ENCODE measurements around the gene CAPN2.

Gene CAPN2

DNA sequence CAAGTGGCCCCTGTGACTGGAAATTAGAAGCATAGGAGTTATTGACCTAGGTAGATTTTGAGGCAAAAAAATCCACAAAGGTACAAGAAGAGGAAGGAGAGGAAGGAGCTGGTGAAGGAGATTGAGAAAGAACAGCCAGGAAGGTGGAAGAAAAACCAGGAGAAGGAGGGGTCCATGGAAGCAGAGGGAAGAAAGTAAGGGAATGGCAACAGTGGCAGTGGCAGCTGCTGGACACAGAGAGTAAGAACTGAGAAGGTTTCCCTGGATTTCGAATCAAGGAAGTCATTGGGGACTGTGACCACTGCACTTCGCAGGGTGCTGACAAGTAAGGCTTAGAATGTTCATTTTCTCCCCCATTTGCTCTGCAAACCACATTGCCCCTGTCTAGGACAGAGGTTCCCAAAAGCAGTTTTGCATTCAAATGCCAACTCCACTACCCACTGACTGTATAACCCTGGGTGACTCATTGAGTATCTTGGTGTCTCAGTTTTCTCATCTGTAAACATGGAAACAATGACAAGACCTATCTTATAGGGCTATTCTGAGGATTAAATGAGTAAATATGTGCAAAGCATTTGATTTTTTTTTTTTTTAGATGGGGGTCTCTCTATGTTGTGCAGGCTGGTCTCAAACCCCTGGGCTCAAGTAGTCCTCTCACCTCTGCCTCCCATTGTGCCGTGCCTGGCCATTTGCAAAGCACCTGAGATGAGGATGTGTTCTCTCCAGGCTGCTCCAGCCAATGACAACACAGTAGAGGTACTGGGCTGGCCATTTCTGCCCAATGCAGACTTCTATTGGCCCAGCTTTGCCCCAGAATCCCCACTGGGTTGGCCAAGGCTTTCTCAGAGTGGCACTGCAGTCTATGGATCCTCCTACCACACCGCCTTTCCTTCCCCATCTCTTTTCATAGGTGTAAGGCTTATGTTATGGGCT is 9.3 kb upstream of the CAPN2 start:
- no peak for DNase-seq

DNA sequence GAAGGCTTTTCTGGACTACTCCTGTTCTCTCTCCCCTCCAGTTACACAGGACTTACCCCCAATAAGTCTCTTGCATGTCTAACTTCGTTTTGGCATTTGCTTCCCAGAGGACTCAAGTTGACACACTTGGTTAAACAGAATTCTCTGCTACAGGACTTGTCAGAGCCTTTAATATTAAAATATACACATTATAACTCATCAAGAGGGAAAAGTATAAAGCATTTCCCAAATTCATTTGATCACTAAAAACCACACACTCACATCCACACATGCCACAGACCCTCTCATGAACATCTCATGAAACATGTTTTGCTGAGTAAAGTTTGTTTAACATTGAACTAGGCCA is 8.7 kb upstream of the CAPN2 start:
- DNase-seq = no peak

DNA sequence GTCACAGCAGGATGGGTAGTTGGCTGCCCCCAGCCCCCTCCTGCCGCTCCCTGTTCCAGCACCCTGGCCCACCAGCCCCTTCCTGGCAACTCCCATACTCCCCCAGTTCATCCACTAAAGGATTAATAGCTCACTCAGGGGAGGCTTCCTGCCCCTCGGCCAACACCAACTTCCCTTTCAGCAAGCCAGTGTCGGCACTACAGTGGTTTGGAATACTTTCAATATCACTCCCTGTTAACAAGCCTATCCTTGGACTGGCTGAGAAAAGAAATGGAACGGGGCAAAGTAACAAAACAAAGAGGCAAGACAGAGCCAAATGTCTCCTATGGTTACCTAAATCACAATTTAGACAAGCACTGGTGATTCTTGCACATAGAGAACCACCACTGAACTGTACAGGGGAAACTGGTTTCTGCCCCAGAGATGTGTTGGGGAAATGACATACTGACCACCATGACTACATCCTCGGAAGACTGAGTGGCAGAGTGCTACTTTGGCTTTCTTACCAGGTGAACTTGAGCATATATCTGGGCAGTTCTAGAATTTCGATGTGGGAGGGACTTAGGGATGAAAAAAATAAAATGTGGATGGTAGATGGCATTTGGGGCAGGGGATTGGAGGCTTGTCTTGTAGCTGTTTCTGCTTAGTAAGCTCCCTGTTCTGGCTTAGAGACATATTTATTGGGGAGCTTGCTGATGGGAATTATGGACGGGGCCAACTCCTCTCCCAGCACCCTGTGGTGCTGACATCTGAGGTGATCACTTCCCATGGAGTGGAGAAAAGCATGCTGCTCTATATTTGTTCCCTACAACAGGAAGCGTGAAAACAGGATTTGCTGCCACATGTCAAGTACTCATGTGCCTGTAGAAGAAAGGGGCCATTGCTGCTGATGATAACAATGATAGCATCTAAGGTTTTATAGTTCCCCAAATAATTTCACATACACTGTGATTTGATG is 7.1 kb upstream of the CAPN2 start:
- no peak for DNase-seq

DNA sequence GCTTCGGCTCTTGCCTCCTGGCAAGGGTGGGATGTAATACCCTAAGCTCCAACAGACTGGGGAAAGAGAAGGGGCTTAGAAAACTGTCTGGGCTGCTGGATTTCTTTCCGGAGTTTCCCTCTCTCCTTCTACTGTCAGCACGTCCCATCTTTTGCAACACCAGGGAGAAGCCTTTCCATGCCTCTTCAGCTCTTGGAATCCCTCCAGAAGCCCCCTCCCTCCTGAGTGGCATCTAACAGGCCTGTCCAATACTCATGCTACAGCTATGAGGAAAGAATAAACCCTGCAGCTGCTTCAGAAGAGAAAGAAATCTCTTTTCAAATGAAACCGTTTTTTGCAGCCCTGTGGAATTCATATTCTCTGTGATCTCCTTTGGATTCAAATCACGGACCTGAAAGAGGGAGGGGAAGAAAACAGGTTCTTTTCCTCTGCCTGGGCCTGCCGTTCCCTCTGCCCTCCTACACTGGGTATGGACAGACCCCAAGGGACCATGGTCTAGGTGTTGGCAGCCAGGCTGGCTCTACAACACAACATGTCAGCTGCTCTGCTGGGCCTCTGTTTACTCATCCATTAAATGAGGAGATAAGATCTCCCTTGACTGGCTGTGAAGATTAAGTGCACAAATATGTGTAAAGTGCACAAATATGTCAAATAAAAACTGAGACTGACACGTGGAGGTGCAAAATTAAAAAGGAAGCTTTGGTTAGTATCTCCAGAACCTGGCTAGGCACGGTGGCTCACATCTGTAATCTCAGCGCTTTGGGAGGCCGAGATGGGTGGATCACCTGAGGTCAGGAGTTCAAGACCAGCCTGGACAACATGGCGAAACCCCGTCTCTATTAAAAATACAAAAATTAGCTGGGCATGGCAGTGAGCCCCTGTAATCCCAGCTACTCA is 6.0 kb upstream of the CAPN2 start:
- DNase-seq = no peak

DNA sequence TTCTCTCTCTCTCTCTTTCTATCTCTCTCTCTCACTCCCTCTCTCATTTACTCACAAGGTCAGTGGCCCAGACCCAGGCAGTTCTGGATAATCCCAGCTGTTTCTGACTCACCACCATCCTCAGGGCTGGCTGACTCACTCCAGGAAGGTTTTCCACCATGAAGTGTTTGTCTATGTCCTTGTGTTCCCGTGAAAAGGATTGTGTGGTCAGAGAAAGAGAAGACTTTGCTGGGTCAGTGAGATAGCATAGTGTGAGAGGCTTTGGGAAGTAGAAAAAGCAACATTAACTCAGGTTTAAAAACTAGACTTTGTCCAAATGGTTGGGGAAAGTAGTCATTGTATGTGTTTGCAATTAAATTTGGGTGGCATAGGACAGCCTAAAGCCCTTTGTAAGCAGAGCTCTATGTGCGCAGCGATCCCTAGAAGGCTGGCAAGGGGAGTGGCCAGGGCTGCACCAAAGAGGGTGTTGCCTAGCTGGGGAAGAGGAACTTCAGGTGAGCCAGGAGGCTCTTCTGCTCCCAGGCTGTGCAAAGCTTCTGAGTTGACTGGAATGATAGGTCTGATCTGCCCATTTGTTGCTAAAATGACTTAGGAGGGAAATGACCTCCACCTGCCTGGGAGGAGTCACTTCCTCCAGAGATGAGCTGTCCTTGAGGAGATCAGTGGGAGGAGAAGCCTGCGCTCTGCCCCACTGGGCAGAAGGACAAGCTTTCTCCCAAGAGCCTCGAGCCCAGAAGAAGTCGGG is 4.9 kb upstream of the CAPN2 start:
- no peak for DNase-seq

DNA sequence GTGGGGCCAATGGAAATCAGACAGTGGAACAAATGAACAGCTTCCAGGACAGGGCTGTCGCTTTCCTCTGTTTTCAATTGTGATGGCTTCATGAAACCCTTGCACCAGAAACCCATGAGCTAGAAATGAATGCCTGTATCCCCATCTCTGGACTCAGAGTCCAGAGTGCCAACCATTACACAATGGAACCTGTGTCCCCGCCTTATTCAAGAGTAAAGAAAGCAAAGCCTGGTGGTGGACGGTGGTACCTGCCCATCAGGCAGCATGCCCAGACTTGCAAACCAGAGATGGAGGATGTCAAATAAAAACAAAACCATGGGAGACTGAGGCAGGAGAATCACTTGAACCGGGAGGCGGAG is 4.4 kb upstream of the CAPN2 start:
- no peak for DNase-seq

DNA sequence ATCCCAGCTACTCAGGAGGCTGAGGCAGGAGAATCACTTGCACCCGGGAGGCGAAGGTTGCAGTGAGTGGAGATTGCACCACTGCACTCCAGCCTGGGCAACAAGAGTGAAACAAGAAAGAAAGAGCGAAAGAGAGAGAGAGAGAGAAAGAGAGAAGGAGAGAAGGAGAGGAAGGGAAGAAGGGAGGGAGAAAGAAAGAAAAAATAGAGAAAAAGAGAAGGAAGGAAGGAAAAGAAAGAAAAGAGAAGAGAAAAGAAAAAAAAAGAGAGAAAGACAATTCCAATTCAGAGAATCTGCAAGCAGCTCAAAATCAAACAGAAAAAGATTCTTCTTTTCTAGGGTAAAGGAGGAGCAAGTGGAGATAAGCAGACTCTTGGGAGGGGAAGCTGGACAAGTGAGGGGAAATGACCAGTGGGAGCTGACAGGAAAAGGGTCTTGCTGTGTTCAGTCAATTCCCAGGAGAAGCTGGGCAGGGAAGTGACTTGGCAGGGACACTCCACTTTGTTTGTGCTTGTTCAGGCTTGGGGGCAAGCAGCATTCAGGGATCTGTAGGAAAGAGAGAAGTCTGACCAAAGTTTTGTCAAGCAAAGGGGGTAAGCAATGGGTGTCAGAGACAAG is 3.6 kb upstream of the CAPN2 start:
- no peak for DNase-seq

DNA sequence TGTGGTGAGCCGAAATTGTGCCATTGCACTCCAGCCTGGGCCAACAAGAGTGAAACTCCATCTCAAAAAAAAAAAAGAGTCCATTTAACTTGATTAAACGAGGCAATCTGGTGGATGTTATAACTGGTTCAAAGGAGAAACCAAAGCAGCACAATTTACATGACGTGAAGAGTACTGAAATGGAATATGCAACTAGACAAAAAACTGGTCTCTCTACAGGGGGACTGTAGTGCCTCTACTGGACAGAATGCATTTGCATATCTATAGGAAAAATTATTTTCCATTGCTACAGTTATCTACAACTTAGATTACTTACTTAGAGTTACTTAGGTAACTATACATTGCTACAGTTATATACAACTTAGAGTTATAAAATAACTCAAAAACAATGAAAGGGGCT is 2.7 kb upstream of the CAPN2 start:
- no peak for DNase-seq

DNA sequence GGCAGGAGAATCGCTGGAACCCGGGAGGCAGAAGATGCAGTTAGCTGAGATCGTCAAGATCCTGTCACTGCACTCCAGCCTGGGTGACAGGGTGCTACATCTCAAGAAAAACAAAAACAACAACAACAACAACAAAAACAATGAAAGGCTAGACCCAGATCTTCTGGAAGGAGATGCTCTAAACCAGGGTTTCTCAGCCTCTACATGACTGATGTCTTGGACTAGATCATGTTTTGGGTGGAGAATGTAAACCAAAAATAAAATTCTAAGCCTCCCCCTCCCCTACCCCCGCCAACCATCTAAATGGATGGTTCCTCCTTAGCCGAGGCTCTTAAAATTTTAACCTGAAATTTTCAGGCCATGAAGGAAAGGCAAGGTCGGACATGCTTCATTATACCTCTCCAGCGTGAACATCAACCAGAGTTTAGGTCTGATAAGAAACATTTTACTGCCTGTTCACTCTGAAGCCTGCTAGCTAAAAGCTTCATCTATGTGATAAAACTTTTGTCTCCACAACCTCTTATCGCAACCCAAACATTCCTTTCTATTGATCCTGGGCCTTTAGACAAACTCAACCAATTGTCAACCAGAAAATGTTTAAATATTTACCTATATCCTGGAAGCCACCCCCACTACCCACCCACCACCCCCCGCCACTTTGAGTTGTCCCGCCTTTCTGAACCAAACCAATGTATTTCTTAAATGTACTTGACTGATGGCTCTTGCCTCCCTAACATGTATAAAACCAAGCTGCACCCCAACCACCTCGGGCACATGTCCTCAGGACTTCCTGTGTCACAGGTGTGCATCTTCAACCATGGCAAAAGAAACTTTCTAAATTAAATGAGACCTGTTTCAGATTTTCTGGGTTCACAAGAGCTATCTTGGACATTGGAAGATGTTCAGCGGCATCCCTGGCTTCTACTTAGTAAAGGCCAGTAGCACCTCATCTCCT is 1.9 kb upstream of the CAPN2 start:
- DNase-seq = no peak

DNA sequence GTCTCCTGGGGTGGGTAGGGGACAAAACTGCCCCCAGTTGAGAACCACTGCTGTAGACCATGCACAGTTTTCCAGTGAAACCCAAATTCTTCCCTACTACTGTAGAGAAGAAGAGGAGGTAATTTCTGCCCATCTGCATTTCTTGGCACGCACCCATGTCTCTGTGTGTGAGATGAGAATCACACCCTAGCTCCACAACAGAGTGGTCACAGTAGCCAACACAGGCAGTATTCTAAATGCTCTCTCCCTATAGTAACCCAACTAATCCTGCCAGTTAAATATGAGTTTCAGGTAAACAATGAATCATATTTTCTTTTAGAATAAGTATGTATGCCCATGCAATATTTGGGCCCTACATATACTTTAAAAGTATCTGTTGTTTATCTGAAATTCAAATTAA is 1.2 kb upstream of the CAPN2 start:
- DNase-seq = no peak

DNA sequence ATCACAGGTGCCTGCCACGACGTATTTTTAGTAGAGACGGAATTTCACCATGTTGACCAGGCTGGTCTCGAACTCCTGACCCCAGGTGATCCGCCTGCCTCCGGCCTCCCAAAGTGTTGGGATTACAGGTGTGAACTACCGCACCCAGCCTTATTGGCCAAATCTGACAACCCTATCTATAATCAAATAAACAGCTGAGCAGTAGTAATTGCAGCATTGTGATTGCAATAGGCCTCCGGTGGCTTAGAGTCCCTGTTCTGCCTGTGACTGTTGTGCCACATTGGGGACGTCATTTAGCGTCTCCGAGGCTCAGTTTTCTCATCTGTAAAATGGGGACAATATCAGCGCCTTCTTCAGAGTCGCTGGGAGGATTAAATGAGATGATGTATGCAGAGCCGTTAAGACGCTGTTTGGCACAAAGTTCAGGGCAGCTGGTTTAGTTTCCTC is 569 bp upstream of the CAPN2 start:
- DNase-seq = no peak

DNA sequence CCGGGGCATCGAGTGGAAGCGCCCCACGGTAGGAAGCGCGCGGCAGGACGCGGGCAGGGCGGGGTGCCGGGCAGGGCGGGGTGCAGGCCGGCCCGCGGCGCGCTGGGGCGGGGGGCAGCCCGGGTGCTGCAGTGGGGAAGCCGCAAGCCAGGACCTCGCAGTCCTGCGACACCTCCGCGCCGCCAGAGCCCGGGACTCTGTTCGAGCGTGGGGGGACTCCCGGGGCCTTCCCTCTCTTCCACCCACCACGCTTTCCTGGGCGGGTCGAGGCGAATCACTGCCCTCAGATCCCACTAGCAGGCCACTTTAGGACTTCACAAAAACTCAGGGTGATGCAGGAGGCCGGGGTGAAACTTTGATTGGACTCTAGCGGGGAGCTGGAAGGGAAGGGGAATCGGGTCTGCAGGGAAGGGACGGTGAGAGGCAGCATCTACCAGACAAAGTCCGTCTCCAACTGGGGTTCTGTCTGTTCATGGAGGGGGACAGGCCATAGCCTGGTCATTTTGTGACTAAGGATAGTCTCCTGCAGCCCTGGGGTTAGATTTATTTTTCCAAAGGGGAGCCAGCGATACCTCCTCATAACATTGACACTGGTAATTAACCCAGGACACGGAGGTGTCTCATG is 623 bp downstream of the CAPN2 start:
- no peak for DNase-seq

DNA sequence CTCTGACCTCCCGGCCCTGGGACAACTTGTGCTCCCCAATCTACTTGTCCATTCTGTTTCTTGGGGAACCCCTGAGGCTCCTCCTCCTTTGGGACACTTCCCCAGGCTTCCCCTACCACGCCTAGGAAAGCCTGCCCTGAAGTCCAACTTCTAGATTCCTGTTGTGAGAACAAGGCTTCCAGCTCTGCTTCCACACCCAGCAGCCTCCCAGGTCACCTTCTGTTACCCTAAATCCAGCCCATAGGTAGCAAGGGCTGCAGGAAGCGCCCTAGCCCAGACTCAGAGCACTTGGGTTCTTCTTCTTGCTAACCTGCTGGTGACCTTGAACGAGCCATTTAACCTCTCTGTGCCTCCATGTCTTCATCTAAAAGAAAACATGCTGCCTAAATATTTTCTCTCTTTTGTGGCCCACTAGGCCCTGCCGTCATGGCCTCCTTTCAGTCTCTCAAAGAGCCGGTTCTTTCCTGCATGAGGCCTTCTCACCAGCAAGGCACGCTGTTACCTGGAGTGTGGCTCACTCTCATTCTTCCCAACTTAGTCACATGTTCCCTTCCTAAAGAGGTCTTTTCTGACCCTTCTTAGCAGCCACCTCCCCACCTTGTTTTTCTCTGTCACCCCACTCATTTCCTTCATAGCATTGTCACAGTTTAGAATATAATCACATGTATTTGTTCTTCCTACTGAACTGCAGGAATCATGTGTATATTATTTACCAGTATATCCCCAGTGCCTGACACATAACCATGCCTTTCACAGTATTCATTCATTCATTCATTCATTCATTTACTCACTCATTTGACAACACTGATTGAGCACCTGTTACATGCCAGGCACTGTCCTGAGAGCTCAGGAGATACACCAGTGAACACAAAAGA is 1.4 kb downstream of the CAPN2 start:
- DNase-seq = no peak

DNA sequence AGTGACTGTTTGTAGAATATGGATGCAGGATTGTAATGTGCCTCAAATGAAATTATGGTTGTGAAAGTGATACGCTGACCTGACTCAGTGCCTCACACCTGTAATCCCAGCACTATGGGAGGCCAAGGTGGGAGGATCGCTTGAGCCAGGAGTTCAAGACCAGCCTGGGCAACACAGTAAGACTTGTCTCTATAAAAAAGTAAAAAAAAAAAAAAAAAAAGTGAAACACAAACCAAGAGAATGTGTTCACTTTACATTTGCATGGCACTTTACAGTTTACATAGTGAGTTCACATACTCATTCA is 2.0 kb downstream of the CAPN2 start:
- DNase-seq = no peak

DNA sequence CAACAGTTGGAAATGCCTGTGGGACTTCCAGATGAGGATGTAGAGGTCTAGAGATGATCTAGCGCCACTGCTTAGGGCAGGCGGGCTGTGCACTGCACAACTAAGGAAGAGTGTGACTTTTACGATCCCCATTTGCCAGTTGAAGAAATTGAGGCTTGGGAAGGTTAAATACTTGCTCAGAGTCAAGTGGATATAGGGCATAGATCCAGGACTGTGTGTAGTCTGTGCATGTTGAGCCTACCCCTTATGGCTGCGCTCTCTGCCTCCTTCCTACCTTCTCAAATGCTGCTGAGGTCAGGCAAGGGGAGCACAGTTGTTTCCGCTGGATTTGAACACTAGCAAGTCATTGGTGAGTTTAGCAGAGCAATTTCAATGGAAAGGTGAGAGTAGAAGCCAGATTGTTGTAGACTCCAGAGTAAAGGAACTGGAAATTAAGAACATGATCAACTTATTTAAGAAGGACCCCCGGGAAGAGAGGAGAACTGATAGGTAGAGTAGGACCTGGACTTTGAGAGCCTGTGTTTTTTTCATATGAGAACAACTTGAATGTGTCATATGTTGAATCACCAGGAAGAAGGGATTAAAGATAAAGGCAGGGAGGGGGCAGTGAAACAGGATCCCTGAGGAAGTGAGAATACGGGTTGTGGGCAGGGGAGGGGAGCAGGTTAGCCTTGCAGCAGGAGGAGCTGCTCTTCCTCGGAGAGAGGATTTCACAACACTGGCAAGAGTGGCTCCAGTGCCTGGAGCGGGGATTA is 2.7 kb downstream of the CAPN2 start:
- DNase-seq = no peak

DNA sequence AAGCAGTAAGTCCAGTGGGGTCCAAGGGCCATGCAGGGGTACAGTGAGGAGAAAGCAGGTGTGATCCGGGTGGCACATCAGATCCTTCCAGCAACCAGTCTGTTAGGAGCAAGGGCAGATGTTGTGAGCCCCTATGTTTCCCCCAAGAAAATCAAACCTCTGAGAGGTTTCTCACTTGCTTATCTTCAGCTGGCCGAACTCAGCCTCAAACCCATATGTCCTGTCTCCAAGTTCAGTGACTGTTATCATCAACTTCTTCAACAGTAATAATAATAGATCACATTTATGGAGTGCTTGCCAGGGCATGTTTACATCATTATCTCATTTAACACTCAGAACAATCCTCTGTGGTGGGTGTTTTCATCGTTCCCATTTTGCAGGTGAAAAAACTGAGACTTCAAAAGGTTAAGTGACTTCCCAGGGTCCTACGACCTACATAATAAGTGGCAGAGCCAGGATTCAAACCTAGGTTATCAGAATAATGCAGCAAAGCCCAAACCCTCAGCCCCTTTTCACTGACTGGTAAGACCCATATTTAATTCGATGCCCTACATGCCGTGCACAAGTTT is 3.3 kb downstream of the CAPN2 start:
- no peak for DNase-seq

DNA sequence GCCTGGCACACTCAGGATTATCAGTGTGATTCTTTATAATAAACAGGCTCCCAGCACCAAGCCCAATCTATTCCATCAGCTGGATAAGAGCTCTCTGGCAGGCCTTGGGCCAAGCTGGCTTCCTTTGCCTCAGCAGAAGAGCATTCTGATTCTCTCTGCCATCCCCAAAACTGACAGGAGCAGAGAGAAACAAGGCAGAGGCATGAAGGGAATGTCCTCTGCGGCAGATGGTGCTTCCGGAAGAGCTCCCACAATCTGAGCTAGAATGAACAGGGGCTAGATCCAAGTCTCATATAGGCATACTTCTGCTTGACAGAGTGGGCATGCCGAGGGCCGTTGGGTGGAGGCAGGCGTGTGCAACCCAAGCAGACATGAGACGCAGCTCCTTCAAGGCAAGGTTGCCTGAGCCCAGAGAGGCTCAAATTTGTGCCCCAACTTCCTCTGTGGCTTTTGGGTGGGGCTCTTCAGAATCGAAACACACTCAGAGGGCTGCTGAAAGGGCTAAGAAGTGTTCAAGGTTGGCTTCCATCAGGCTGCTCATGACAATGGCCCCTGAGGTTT is 4.0 kb downstream of the CAPN2 start:
- DNase-seq = no peak

DNA sequence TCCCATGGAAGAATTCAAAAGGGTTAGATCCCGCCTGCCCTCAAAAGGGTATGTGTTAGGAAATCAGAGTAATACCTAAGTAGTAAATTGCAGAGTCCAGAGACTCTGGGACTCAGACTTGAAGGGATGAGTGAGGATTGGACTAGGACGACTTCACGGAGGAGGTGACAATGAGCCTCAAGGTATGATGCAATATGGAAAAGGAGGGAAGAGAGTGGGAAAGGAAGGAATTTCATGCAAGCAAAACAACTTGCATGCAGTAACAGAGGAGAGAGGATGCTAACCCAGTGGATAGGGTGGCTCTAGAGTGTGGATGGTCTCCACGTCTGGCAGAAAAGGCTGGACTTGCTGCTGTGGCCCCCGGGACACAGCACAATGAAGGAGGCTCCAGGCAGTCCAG is 4.8 kb downstream of the CAPN2 start:
- no peak for DNase-seq

Measured in cortex of kidney (tissue), 1 donor.